HEK293 (cell line): Measurements from ENCODE around the gene CREB3L1.

ENCODE experiments used
- CTCF ChIP-seq: fragments of 450-650 bp; formaldehyde crosslinking; IDR thresholded peaks from 2 replicates; pipeline ENCODE4 v1.5.1; 2016; ENCODE audit warnings: missing biosample characterization, missing genetic modification characterization
- MYNN ChIP-seq: fragments of 450-650 bp; formaldehyde crosslinking; IDR thresholded peaks from 2 replicates; pipeline ENCODE4 v1.5.1; 2016; ENCODE audit warnings: missing biosample characterization, missing genetic modification characterization, borderline replicate concordance
- REST ChIP-seq: fragments of 450-650 bp; formaldehyde crosslinking; IDR thresholded peaks from 2 replicates; pipeline ENCODE4 v1.5.1; 2016; ENCODE audit warnings: missing biosample characterization, missing genetic modification characterization
- YY1 ChIP-seq: fragments of 450-650 bp; formaldehyde crosslinking; IDR thresholded peaks from 2 replicates; pipeline ENCODE4 v1.5.1; 2018; ENCODE audit warnings: missing biosample characterization, missing genetic modification characterization
- ZNF239 ChIP-seq: fragments of 450-650 bp; formaldehyde crosslinking; IDR thresholded peaks from 2 replicates; pipeline ENCODE4 v1.5.1; 2016; ENCODE audit warnings: missing biosample characterization, missing genetic modification characterization
- ZNF280D ChIP-seq: fragments of 450-650 bp; formaldehyde crosslinking; IDR thresholded peaks from 2 replicates; pipeline ENCODE4 v1.5.1; 2016; ENCODE audit warnings: missing biosample characterization, missing genetic modification characterization
- ZNF398 ChIP-seq: fragments of 450-650 bp; formaldehyde crosslinking; IDR thresholded peaks from 2 replicates; pipeline ENCODE4 v1.5.1; 2017; ENCODE audit warnings: missing biosample characterization, missing genetic modification characterization
- ZNF423 ChIP-seq: fragments of 450-650 bp; formaldehyde crosslinking; IDR thresholded peaks from 2 replicates; pipeline ENCODE4 v1.5.1; 2016; ENCODE audit warnings: missing biosample characterization, missing genetic modification characterization

GRCh38 chr11:46263120-46263519 is 14.3 kb upstream of the CREB3L1 start:
- TF ChIP-seq CTCF (tag by site-specific recombination) (no peak), ZNF280D (tag by site-specific recombination) (no peak), MYNN (tag by site-specific recombination) (no peak), ZNF423 (no peak), YY1 (tag by site-specific recombination) (no peak), ZNF239 (no peak), ZNF398 (tag by site-specific recombination) (no peak), REST (tag by site-specific recombination) (no peak)
